HepG2 (cell line): ENCODE results near the gene EDEM1. TPM values are rescaled to one million over a fixed set of nuclear protein-coding genes. Genes with fewer than 3 reads are reported as not detected.

Experiments
- ATAC-seq: fragments of 200-7000 bp; cut with Tn5 transposase; 3 replicates; pipeline ENCODE4 v1.9.1; 2020; ENCODE audit warnings: mild to moderate bottlenecking, moderate library complexity
- BruUV-seq: library from RNA; stranded (reverse); fragments of 400-500 nt; replicated peaks from 2 replicates; lab custom pipeline; 2021; lab: Mats Ljungman, UMichigan
- CTCF ChIA-PET: fragments of 300-600 bp; formaldehyde crosslinking; extraction: SDS; loops from one replicate; lab custom pipeline; 2021; ENCODE audit warnings: low total read pairs, inconsistent platforms, low intra/inter-chr PET ratio; lab: Yijun Ruan, JAX
- POLR2A ChIA-PET: fragments of 350-600 bp; sonication (Branson Sonifier 250); formaldehyde crosslinking; loops from one replicate; lab custom pipeline; 2020; ENCODE audit warnings: antibody characterized with exemption, inconsistent platforms; lab: Yijun Ruan, JAX
- DNase-seq: peaks from one replicate; pipeline ENCODE4 v3.0.0-alpha.2; 2015; ENCODE audit warnings: low spot score
- FAIRE-seq: peaks from 3 replicates; lab custom pipeline; 2011; peaks lifted over from hg19 to GRCh38; lab: Jason Lieb, UNC
- H2AFZ ChIP-seq: one replicate; pipeline ENCODE4 v1.6.1; 2011; ENCODE audit warnings: low read length, inconsistent platforms
- H3K27ac ChIP-seq: fragments of 300-600 bp; 3 replicates; pipeline ENCODE4 v1.8.0; 2011; ENCODE audit warnings: mixed run types, mild to moderate bottlenecking, mixed read lengths, low read length, inconsistent platforms; ENCODE audit not compliant: insufficient read depth; ENCODE audit errors: extremely low read length
- H3K27me3 ChIP-seq, 2 experiments: fragments of 200-600 bp in 1 of 2; 2 replicates in 1 of 2; 3 replicates in 1 of 2; pipeline versions ENCODE4 v1.6.0 to v1.8.0; 2011; ENCODE audit warnings: low read length in 2 of 2, mild to moderate bottlenecking in 2 of 2, moderate library complexity in 2 of 2, inconsistent platforms in 1 of 2; ENCODE audit not compliant: insufficient read depth in 2 of 2, control insufficient read depth in 1 of 2
- H3K36me3 ChIP-seq, 2 experiments: fragments of 200-600 bp in 1 of 2; replicated peaks in 1 of 2; 2 replicates in 1 of 2; 3 replicates in 1 of 2; pipeline versions ENCODE4 v1.5.1 to v1.8.0; 2011; ENCODE audit warnings: low read length in 2 of 2, inconsistent platforms in 1 of 2; ENCODE audit not compliant: insufficient read depth in 2 of 2, control insufficient read depth in 1 of 2
- H3K4me1 ChIP-seq: 2 replicates; pipeline ENCODE4 v1.5.1; 2012; ENCODE audit warnings: low read length, inconsistent platforms; ENCODE audit not compliant: insufficient read depth
- H3K4me2 ChIP-seq: 2 replicates; pipeline ENCODE4 v1.6.0; 2011; ENCODE audit warnings: low read depth, low read length, inconsistent platforms
- H3K4me3 ChIP-seq, 3 experiments: fragments of 200-600 bp in 1 of 3; sonication (generic), shearing (Covaris generic) in 1 of 3; replicated peaks in 1 of 3; 2 replicates each; pipeline ENCODE4 v1.5.1; 2011 to 2016; ENCODE audit warnings: low read length in 3 of 3, inconsistent platforms in 2 of 3, low read depth in 2 of 3, mild to moderate bottlenecking in 2 of 3, control low read depth in 1 of 3, mixed read lengths in 1 of 3; ENCODE audit not compliant: insufficient read depth in 1 of 3
- H3K79me2 ChIP-seq: one replicate; pipeline ENCODE4 v1.6.1; 2011; ENCODE audit warnings: low read length, inconsistent platforms; ENCODE audit not compliant: insufficient read depth
- H3K9ac ChIP-seq: 2 replicates; pipeline ENCODE4 v1.6.0; 2011; ENCODE audit warnings: mild to moderate bottlenecking, low read depth, low read length, inconsistent platforms; ENCODE audit not compliant: insufficient read depth
- H3K9me3 ChIP-seq: 2 replicates; pipeline ENCODE4 v1.5.1; 2012; ENCODE audit warnings: mild to moderate bottlenecking, low read length
- H4K20me1 ChIP-seq: 2 replicates; pipeline ENCODE4 v1.6.0; 2011; ENCODE audit warnings: inconsistent platforms, mild to moderate bottlenecking, low read length, moderate library complexity; ENCODE audit not compliant: insufficient read depth
- ARNT ChIP-seq: fragments of 450-650 bp; IDR thresholded peaks from 2 replicates; pipeline ENCODE4 v1.6.1; 2017
- ETV6 ChIP-seq: sonication (generic); formaldehyde crosslinking; conservative IDR thresholded peaks from 2 replicates; pipeline ENCODE4 v1.4.0; 2020; ENCODE audit warnings: missing genetic modification reagents
- GLI4 ChIP-seq: sonication (generic); formaldehyde crosslinking; IDR thresholded peaks from 2 replicates; pipeline ENCODE4 v1.5.1; 2020; ENCODE audit warnings: missing genetic modification reagents, mild to moderate bottlenecking, moderate library complexity, borderline replicate concordance
- KDM5A ChIP-seq: fragments of 200-600 bp; sonication (generic); IDR thresholded peaks from 2 replicates; pipeline ENCODE4 v1.7.0; 2018; ENCODE audit warnings: antibody characterized with exemption, mild to moderate bottlenecking, low read length, borderline replicate concordance
- WIZ ChIP-seq: sonication (generic); formaldehyde crosslinking; IDR thresholded peaks from 2 replicates; pipeline ENCODE4 v1.5.1; 2020; ENCODE audit warnings: mild to moderate bottlenecking, missing genetic modification reagents
- YEATS2 ChIP-seq: sonication (generic); formaldehyde crosslinking; IDR thresholded peaks from 2 replicates; pipeline ENCODE4 v1.4.0; 2020; ENCODE audit warnings: missing genetic modification reagents, borderline replicate concordance
- WGBS: methylation state at CpG from one replicate; pipeline ENCODE4 v1.1.6; 2017; ENCODE audit warnings: low lambda C conversion rate; 5-methylcytosine and 5-hydroxymethylcytosine counted together
- in situ Hi-C: cut with HindIII; loops from 2 replicates; pipeline ENCODE4 v1.10.0; 2017; ENCODE audit warnings: low pct_unique_long_range_greater_than_20kb; ENCODE audit not compliant: extremely low pct_ligation_motif_present
- intact Hi-C: fragments of 100-400 bp; cut with micrococcal nuclease; formaldehyde crosslinking; loops from one replicate; pipeline ENCODE4 v1.10.0; 2022; ENCODE audit not compliant: unreplicated experiment
- polyA plus RNA-seq, 8 experiments: library from polyadenylated mRNA; depleted of rRNA in 3 of 8; stranded (reverse) in 7 of 8; unstranded in 1 of 8; fragments of >200 nt; fragmentation: Illumina TruSeq in 4 of 8; extraction: Trizol in 4 of 8; gene quantifications; 2 replicates each; pipeline versions ENCODE4 v1.2.1 to v1.2.3, GENCODE V29; 2011 to 2016; ENCODE audit warnings: low read depth in 4 of 8, missing spikeins in 1 of 8, mixed read lengths in 1 of 8; ENCODE audit not compliant: insufficient read depth in 1 of 8
- total RNA-seq, 5 experiments: library from RNA; depleted of rRNA; stranded (reverse); fragments of >200 nt; fragmentation: Illumina TruSeq; extraction: Trizol; gene quantifications; 2 replicates each; pipeline ENCODE4 v1.2.3, GENCODE V29; 2016; ENCODE audit warnings: low read depth in 1 of 5
- TF ChIP-seq, protein P1 (sequence below): sonication (generic); formaldehyde crosslinking; IDR thresholded peaks from 2 replicates; pipeline ENCODE4 v1.8.1; 2023; ENCODE audit warnings: mild to moderate bottlenecking, missing genetic modification reagents, borderline replicate concordance
- TF ChIP-seq, protein P2 (sequence below): sonication (generic); formaldehyde crosslinking; IDR thresholded peaks from 2 replicates; pipeline ENCODE4 v1.4.0; 2020; ENCODE audit warnings: missing genetic modification reagents, borderline replicate concordance
- TF ChIP-seq, protein P3 (sequence below): fragments of 450-650 bp; IDR thresholded peaks from 2 replicates; pipeline ENCODE4 v1.6.1; 2017
- TF ChIP-seq, protein P4 (sequence below), 2 experiments: sonication (generic) in 1 of 2; formaldehyde crosslinking in 1 of 2; IDR thresholded peaks; 2 replicates each; pipeline versions ENCODE4 v1.6.1 to v1.9.0; 2014 to 2022; ENCODE audit warnings: antibody characterized with exemption in 1 of 2, borderline replicate concordance in 1 of 2, inconsistent platforms in 1 of 2, low read depth in 1 of 2, missing genetic modification reagents in 1 of 2

The EDEM1 gene
- total and polyA plus RNA-seq, 2 of the 13 experiments (the other 11 are each of a cell fraction or from before 2014, with no cell fraction given), result 13.8 to 25.8 TPM

DNA sequence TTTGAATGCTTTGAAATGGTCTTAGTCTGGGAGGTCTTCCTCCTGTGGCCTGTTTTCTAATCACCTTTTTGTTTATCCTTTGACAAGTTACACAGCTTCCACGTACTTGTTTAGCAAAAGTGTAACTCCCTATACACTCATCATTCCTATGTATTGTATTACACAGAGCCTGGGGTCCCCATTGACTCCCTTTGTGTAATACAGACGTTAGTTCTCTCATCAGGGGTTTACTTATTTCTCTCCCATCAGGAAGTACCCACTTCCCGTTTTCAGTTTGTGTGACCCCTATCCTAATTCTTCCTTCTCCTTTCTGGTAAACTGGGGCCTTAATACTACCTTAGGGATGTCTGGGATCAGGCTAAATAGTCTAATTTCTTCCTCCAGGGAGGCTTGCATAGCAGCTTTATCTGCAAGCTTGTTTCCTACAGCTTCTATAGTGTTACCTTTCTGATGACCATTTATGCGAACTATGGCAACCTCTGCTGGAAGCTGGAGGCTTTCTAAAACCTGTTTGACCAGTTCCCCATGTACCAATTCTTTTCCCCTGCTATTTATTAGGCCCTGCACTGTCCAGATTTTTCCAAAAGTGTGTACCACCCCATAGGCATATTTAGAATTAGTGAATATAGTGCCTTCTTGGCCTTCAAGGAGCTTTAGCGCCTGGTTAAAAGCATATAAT, 43.1 kb upstream of the EDEM1 start:
- in situ Hi-C loops, result no loop called here
- no TSS peak for BruUV-seq
- H3K4me3 ChIP-seq, result no peak overlapping the region
- peaks cover 0 to 8% of the 10 kb centered on the region in 2 experiments; a peak in 3 of 5 replicates for H3K36me3 ChIP-seq
- intact Hi-C loops, result no loop called here
- WGBS, result 98% methylated on average over 5 of the region's 5 CpGs
- H3K4me2 ChIP-seq, result no peak overlapping the region
- TF ChIP-seq KDM5A, result no peak
- no peak for TF ChIP-seq GLI4 (CRISPR knock-in tag)
- TF ChIP-seq, protein P1, sequence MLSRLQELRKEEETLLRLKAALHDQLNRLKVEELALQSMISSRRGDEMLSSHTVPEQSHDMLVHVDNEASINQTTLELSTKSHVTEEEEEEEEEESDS (CRISPR knock-in tag), result no peak
- TF ChIP-seq WIZ (CRISPR knock-in tag), result no peak
- TF ChIP-seq, protein P2, sequence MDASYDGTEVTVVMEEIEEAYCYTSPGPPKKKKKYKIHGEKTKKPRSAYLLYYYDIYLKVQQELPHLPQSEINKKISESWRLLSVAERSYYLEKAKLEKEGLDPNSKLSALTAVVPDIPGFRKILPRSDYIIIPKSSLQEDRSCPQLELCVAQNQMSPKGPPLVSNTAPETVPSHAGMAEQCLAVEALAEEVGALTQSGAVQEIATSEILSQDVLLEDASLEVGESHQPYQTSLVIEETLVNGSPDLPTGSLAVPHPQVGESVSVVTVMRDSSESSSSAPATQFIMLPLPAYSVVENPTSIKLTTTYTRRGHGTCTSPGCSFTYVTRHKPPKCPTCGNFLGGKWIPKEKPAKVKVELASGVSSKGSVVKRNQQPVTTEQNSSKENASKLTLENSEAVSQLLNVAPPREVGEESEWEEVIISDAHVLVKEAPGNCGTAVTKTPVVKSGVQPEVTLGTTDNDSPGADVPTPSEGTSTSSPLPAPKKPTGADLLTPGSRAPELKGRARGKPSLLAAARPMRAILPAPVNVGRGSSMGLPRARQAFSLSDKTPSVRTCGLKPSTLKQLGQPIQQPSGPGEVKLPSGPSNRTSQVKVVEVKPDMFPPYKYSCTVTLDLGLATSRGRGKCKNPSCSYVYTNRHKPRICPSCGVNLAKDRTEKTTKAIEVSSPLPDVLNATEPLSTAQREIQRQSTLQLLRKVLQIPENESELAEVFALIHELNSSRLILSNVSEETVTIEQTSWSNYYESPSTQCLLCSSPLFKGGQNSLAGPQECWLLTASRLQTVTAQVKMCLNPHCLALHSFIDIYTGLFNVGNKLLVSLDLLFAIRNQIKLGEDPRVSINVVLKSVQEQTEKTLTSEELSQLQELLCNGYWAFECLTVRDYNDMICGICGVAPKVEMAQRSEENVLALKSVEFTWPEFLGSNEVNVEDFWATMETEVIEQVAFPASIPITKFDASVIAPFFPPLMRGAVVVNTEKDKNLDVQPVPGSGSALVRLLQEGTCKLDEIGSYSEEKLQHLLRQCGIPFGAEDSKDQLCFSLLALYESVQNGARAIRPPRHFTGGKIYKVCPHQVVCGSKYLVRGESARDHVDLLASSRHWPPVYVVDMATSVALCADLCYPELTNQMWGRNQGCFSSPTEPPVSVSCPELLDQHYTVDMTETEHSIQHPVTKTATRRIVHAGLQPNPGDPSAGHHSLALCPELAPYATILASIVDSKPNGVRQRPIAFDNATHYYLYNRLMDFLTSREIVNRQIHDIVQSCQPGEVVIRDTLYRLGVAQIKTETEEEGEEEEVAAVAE, result no peak
- TF ChIP-seq ARNT, result no peak
- TF ChIP-seq, protein P3, sequence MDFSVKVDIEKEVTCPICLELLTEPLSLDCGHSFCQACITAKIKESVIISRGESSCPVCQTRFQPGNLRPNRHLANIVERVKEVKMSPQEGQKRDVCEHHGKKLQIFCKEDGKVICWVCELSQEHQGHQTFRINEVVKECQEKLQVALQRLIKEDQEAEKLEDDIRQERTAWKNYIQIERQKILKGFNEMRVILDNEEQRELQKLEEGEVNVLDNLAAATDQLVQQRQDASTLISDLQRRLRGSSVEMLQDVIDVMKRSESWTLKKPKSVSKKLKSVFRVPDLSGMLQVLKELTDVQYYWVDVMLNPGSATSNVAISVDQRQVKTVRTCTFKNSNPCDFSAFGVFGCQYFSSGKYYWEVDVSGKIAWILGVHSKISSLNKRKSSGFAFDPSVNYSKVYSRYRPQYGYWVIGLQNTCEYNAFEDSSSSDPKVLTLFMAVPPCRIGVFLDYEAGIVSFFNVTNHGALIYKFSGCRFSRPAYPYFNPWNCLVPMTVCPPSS, result no peak
- TF ChIP-seq, protein P4, sequence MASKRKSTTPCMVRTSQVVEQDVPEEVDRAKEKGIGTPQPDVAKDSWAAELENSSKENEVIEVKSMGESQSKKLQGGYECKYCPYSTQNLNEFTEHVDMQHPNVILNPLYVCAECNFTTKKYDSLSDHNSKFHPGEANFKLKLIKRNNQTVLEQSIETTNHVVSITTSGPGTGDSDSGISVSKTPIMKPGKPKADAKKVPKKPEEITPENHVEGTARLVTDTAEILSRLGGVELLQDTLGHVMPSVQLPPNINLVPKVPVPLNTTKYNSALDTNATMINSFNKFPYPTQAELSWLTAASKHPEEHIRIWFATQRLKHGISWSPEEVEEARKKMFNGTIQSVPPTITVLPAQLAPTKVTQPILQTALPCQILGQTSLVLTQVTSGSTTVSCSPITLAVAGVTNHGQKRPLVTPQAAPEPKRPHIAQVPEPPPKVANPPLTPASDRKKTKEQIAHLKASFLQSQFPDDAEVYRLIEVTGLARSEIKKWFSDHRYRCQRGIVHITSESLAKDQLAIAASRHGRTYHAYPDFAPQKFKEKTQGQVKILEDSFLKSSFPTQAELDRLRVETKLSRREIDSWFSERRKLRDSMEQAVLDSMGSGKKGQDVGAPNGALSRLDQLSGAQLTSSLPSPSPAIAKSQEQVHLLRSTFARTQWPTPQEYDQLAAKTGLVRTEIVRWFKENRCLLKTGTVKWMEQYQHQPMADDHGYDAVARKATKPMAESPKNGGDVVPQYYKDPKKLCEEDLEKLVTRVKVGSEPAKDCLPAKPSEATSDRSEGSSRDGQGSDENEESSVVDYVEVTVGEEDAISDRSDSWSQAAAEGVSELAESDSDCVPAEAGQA (IDR thresholded peaks at IDR 0.05; ENCODE audit: low read depth), result no peak
- TF ChIP-seq, protein P4 (CRISPR knock-in tag; IDR thresholded peaks at IDR 0.05; ENCODE audit: borderline replicate concordance), result no peak
- TF ChIP-seq ETV6, result no peak
- TF ChIP-seq YEATS2 (CRISPR knock-in tag), result no peak
- no peaks in the 10 kb centered on the region for H3K27me3 ChIP-seq
- CTCF ChIA-PET, result no interaction called here
- no peaks in the 10 kb centered on the region for H3K9me3 ChIP-seq
- POLR2A ChIA-PET, result no interaction called here
- ATAC-seq (no peak), FAIRE-seq (no peak), DNase-seq (no peak)
- no peak overlapping the region for H3K27ac ChIP-seq
- peaks cover 5% of the 10 kb centered on the region for H4K20me1 ChIP-seq
- peaks cover 95% of the 10 kb centered on the region for H3K79me2 ChIP-seq
- peaks cover 5% of the 10 kb centered on the region for H3K4me1 ChIP-seq
- no peak overlapping the region for H2AFZ ChIP-seq
- no peak overlapping the region for H3K9ac ChIP-seq
